WTC11 (cell line): Measurements from ENCODE around the gene DLX2. TPM values are rescaled to one million over a fixed set of nuclear protein-coding genes. Genes with fewer than 3 reads are reported as not detected.
A peak's percentile ranks its signal among the peaks of the same experiment; 100 is the strongest.

Experiments used
- ATAC-seq: fragments of 200-7000 bp; cut with Tn5 transposase; 2 replicates; pipeline ENCODE4 v1.10.0; 2021; ENCODE audit warnings: mild to moderate bottlenecking, moderate library complexity
- CTCF ChIA-PET: fragments of 300-600 bp; sonication (Branson Sonifier 250); formaldehyde crosslinking; loops from one replicate; lab custom pipeline; 2021; ENCODE audit warnings: antibody characterized with exemption; lab: Charles Lee
- POLR2A ChIA-PET: fragments of 350-600 bp; sonication (Branson Sonifier 250); formaldehyde crosslinking; loops from one replicate; lab custom pipeline; 2021; ENCODE audit warnings: antibody characterized with exemption; lab: Charles Lee
- DNase-seq: peaks from one replicate; pipeline ENCODE4 v3.0.0; 2021; ENCODE audit warnings: low spot score
- H3K27ac Mint-ChIP-seq: 2 replicates; pipeline ENCODE4 v1.8.0; 2021; ENCODE audit warnings: mixed read lengths
- H3K27me3 Mint-ChIP-seq: 2 replicates; pipeline ENCODE4 v1.8.0; 2021; ENCODE audit warnings: low read depth, mild to moderate bottlenecking, moderate library complexity, mixed read lengths
- H3K36me3 Mint-ChIP-seq: 2 replicates; pipeline ENCODE4 v1.8.0; 2021; ENCODE audit warnings: mixed read lengths
- H3K4me1 Mint-ChIP-seq: 2 replicates; pipeline ENCODE4 v1.8.0; 2022; ENCODE audit warnings: mixed read lengths
- H3K4me3 Mint-ChIP-seq: 2 replicates; pipeline ENCODE4 v1.8.0; 2021; ENCODE audit warnings: mild to moderate bottlenecking, moderate library complexity, mixed read lengths
- H3K9me3 Mint-ChIP-seq: 2 replicates; pipeline ENCODE4 v1.8.0; 2021; ENCODE audit warnings: mixed read lengths
- ATF2 ChIP-seq: sonication (generic); formaldehyde crosslinking; IDR thresholded peaks from 2 replicates; pipeline ENCODE4 v1.8.1; 2022; ENCODE audit warnings: low read depth, missing genetic modification reagents, borderline replicate concordance
- CBFB ChIP-seq: sonication (generic); formaldehyde crosslinking; IDR thresholded peaks from 2 replicates; pipeline ENCODE4 v1.8.1; 2022; ENCODE audit warnings: mild to moderate bottlenecking, low read depth, missing genetic modification reagents
- CDX4 ChIP-seq: fragments of 250-450 bp; sonication (Bioruptor Pico); IDR thresholded peaks from 2 replicates; pipeline ENCODE4 v1.9.0; 2021; ENCODE audit warnings: moderate library complexity, mild to moderate bottlenecking, inconsistent platforms, borderline replicate concordance
- E2F5 ChIP-seq: sonication (generic); formaldehyde crosslinking; IDR thresholded peaks from 2 replicates; pipeline ENCODE4 v1.8.1; 2022; ENCODE audit warnings: mild to moderate bottlenecking, moderate library complexity, missing genetic modification reagents
- GABPB1 ChIP-seq: sonication (generic); formaldehyde crosslinking; IDR thresholded peaks from 2 replicates; pipeline ENCODE4 v1.8.1; 2023; ENCODE audit warnings: mild to moderate bottlenecking, missing genetic modification reagents
- NFATC4 ChIP-seq: fragments of 250-450 bp; sonication (Bioruptor Pico); IDR thresholded peaks from 2 replicates; pipeline ENCODE4 v1.9.0; 2021; ENCODE audit warnings: mild to moderate bottlenecking
- SOX15 ChIP-seq: fragments of 250-450 bp; sonication (Bioruptor Pico); IDR thresholded peaks from 2 replicates; pipeline ENCODE4 v1.9.0; 2021; ENCODE audit warnings: mild to moderate bottlenecking
- SP1 ChIP-seq: sonication (generic); formaldehyde crosslinking; conservative IDR thresholded peaks from 2 replicates; pipeline ENCODE4 v1.8.1; 2022; ENCODE audit warnings: missing genetic modification reagents
- ZBTB43 ChIP-seq: sonication (generic); formaldehyde crosslinking; IDR thresholded peaks from 2 replicates; pipeline ENCODE4 v1.8.1; 2023; ENCODE audit warnings: mild to moderate bottlenecking, missing genetic modification reagents
- ZNF423 ChIP-seq: fragments of 250-450 bp; sonication (Bioruptor Pico); IDR thresholded peaks from 2 replicates; pipeline ENCODE4 v2.1.2; 2022; ENCODE audit warnings: mild to moderate bottlenecking, moderate library complexity
- total RNA-seq: library from RNA; stranded (reverse); gene quantifications from 3 replicates; pipeline ENCODE4 v1.2.3, GENCODE V29; 2021
- TF ChIP-seq, protein P1 (sequence below): sonication (generic); formaldehyde crosslinking; IDR thresholded peaks from 2 replicates; pipeline ENCODE4 v1.8.1; 2023; ENCODE audit warnings: mild to moderate bottlenecking, missing genetic modification reagents
- TF ChIP-seq, protein P2 (sequence below): sonication (generic); formaldehyde crosslinking; conservative IDR thresholded peaks from 2 replicates; pipeline ENCODE4 v1.8.1; 2023; ENCODE audit warnings: mild to moderate bottlenecking, low read depth, missing genetic modification reagents, moderate library complexity

DLX2 gene
- total RNA-seq, 1 experiment from 2014 or later, result 0.28 TPM

DNA sequence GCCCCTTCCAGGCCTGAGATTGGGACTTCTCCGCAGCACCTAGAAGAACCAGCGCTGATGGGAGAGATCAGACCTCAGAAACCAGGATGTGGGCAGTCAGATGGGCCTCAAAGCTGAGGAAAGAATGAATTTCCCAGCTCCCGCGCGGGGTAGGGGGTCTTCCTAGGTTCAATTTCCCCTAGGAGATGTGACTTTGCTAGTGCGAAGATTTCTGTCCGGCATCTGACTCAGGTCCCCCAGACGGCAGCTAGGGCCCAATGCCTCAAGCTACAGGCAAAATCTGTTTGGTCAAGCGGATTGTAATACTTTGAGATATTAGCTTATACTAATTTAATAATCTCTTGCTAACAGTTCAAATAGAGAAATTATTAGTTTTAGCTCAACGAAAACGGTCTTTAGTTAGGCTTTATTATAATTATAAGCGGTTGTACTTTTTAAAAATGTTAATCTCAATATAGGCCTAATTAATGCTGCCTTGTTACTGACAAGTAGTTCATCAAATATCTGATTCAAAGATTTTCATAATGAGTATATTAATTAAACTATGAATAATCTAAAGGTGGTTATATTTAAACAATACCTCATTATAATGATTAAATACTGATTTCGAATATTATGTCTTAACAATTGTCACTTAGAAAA, 11.6 kb downstream of the DLX2 start:
- H3K4me1 Mint-ChIP-seq, result peaks cover 74% of the 10 kb centered on the region
- POLR2A ChIA-PET, result interaction anchor here (1.4 kb wide), 1 partner anchor 10 kb away, joined by 3 read pairs; no protein-coding TSS in a partner anchor

DNA sequence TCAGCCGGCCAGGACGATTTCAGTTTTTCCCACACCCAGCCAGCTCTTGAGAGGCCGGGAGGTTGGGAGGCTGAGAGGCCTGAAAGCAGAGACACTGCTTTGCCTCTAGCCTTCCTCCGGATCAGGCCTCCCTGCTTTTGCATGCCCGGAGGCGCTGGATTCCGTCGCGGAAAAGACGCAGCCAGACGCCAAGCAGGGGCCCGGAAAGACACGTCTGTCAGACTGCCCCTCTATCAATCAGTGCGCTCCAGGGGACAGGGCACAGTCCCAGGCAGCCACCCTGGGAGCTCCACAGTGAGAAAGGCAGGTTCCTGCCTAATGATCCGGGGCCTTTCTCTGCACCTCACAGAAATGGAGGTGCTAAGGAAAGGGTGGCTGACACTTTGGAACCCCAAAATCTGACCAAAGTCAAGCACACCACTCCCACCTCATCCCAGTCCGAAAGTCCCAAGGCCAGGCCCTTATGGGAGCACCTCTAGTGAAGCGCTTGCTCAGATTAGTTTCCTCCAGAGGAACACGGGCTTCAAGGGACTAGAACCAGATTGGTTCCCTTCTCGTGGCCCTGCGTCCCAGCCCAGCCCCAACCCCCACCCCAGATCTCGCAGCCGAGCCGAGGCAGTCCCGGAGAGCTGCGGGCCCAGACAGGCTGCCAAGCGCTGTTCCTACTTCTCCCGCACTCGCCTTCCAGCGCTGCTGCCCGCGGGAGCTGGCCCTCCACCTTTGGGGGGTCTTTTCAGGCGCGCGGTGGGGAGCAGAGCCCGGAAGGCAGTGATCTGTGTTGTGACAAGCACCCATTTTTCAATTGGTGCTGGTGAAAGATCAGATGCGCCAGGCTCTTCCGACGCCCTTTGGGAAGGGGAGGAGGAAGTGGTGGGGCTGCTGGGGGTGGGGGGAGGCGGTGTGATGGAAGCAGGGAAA, 12.4 kb downstream of the DLX2 start:
- Mint-ChIP-seq H3K27ac (no peak overlapping the region), H3K4me3 (peak overlapping the region; percentile 56), H3K9me3 (no peaks in the 10 kb centered on the region), H3K27me3 (peaks cover 100% of the 10 kb centered on the region)
- ChIA-PET POLR2A (interaction anchor here (1.4 kb wide), 1 partner anchor 11 kb away, joined by 3 read pairs; no protein-coding TSS in a partner anchor), CTCF (interaction anchor here (0.6 to 1.3 kb wide), 3 partner anchors 11 to 14 kb away, joined by 3 to 5 read pairs (median 5); partner anchors contain the start of gene DLX2)
- ATAC-seq, result peak; percentile 15
- TF ChIP-seq, protein P1, sequence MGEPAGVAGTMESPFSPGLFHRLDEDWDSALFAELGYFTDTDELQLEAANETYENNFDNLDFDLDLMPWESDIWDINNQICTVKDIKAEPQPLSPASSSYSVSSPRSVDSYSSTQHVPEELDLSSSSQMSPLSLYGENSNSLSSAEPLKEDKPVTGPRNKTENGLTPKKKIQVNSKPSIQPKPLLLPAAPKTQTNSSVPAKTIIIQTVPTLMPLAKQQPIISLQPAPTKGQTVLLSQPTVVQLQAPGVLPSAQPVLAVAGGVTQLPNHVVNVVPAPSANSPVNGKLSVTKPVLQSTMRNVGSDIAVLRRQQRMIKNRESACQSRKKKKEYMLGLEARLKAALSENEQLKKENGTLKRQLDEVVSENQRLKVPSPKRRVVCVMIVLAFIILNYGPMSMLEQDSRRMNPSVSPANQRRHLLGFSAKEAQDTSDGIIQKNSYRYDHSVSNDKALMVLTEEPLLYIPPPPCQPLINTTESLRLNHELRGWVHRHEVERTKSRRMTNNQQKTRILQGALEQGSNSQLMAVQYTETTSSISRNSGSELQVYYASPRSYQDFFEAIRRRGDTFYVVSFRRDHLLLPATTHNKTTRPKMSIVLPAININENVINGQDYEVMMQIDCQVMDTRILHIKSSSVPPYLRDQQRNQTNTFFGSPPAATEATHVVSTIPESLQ, result no peak
- TF ChIP-seq SP1 (CRISPR knock-in tag), result 0 out of 2 replicates have a peak, but pooled peaks have one; percentile 18
- TF ChIP-seq GABPB1 (CRISPR knock-in tag), result no peak
- TF ChIP-seq, all 79 proteins: peak for 1
- DNase-seq, result peak; percentile 68
- Mint-ChIP-seq H3K36me3 (no peaks in the 10 kb centered on the region), H3K4me1 (peaks cover 75% of the 10 kb centered on the region)

More for the DNA sequence above, 11.6 kb downstream of the DLX2 start:
- Mint-ChIP-seq H3K4me3 (no peak overlapping the region), H3K9me3 (no peaks in the 10 kb centered on the region), H3K36me3 (no peaks in the 10 kb centered on the region), H3K27ac (no peak overlapping the region), H3K27me3 (peaks cover 100% of the 10 kb centered on the region)
- ATAC-seq, result no peak
- TF ChIP-seq SOX15 (CRISPR knock-in tag) (no peak), ZNF423 (CRISPR knock-in tag) (no peak), CDX4 (CRISPR knock-in tag) (no peak), GABPB1 (CRISPR knock-in tag) (no peak), CBFB (CRISPR knock-in tag) (no peak), ATF2 (CRISPR knock-in tag) (no peak), NFATC4 (CRISPR knock-in tag) (no peak), ZBTB43 (no peak), E2F5 (CRISPR knock-in tag) (no peak)
- TF ChIP-seq, protein P2, sequence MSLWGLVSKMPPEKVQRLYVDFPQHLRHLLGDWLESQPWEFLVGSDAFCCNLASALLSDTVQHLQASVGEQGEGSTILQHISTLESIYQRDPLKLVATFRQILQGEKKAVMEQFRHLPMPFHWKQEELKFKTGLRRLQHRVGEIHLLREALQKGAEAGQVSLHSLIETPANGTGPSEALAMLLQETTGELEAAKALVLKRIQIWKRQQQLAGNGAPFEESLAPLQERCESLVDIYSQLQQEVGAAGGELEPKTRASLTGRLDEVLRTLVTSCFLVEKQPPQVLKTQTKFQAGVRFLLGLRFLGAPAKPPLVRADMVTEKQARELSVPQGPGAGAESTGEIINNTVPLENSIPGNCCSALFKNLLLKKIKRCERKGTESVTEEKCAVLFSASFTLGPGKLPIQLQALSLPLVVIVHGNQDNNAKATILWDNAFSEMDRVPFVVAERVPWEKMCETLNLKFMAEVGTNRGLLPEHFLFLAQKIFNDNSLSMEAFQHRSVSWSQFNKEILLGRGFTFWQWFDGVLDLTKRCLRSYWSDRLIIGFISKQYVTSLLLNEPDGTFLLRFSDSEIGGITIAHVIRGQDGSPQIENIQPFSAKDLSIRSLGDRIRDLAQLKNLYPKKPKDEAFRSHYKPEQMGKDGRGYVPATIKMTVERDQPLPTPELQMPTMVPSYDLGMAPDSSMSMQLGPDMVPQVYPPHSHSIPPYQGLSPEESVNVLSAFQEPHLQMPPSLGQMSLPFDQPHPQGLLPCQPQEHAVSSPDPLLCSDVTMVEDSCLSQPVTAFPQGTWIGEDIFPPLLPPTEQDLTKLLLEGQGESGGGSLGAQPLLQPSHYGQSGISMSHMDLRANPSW, result no peak
- no peak for DNase-seq
- CTCF ChIA-PET, result interaction anchor here (0.6 to 1.2 kb wide), 3 partner anchors 12 to 36 kb away, joined by 3 to 5 read pairs (median 3); no protein-coding TSS in a partner anchor
